GM13977 (cell line): ENCODE data around the gene TTBK1.

Experiments
- DNase-seq: peaks from one replicate; pipeline ENCODE4 v3.0.0; 2012; ENCODE audit warnings: low spot score
- CTCF ChIP-seq: IDR thresholded peaks from 2 replicates; pipeline ENCODE4 v1.5.1; 2012; ENCODE audit warnings: mild to moderate bottlenecking, control low read depth; ENCODE audit not compliant: insufficient read depth; ENCODE audit errors: extremely low read depth, missing control alignments
- in situ Hi-C: fragments of 300-500 bp; cut with MboI; formaldehyde crosslinking; loops from one replicate; pipeline ENCODE4 v1.12.0; 2022; ENCODE audit warnings: low sequenced_read_pairs, low pct_unique_long_range_greater_than_20kb, mixed read lengths, inconsistent platforms; ENCODE audit not compliant: unreplicated experiment

Gene TTBK1

GRCh38 chr6:43250992-43251373 lies 7.7 kb downstream of the TTBK1 start:
- DNase-seq: no peak
- in situ Hi-C loops: loop anchor here (10.0 kb wide), 1 partner anchor 254 kb away; no protein-coding TSS in a partner anchor
- no peak for TF ChIP-seq CTCF

GRCh38 chr6:43253401-43253800 lies 10.1 kb downstream of the TTBK1 start:
- TF ChIP-seq CTCF: no peak
- no peak for DNase-seq
- in situ Hi-C loops: loop anchor here (10.0 kb wide), 1 partner anchor 251 kb away; no protein-coding TSS in a partner anchor

GRCh38 chr6:43254138-43254817 lies 11.0 kb downstream of the TTBK1 start:
- TF ChIP-seq CTCF: no peak
- in situ Hi-C loops: loop anchor here (10.0 kb wide), 1 partner anchor 251 kb away; no protein-coding TSS in a partner anchor
- no peak for DNase-seq

GRCh38 chr6:43254846-43255245 lies 11.6 kb downstream of the TTBK1 start:
- in situ Hi-C loops: loop anchor here (10.0 kb wide), 1 partner anchor 250 kb away; no protein-coding TSS in a partner anchor
- no peak for TF ChIP-seq CTCF
- no peak for DNase-seq

GRCh38 chr6:43255408-43256054 lies 12.2 kb downstream of the TTBK1 start:
- in situ Hi-C loops: loop anchor here (10.0 kb wide), 1 partner anchor 249 kb away; no protein-coding TSS in a partner anchor
- TF ChIP-seq CTCF: no peak
- no peak for DNase-seq

- in situ Hi-C loops: loop anchor here (10.0 kb wide), 1 partner anchor 248 kb away; no protein-coding TSS in a partner anchor
- no peak for TF ChIP-seq CTCF
- DNase-seq: no peak
Observed at GRCh38 chr6:43256670-43257366, 13.5 kb downstream of the TTBK1 start.
